Upper lobe of left lung (tissue), 4 donors: ENCODE measurements around the gene ACSL1.

Source experiments
- CTCF ChIP-seq, 6 experiments: fragments of 450-650 bp in 4 of 6; fragments of 200-600 bp in 2 of 6; sonication (generic) in 2 of 6; IDR thresholded peaks; one replicate each; pipeline ENCODE4 v1.5.1; 2016 to 2019; ENCODE audit warnings: antibody characterized with exemption in 6 of 6
- EP300 ChIP-seq, 4 donors: sonication (generic); formaldehyde crosslinking; IDR thresholded peaks; one replicate each; pipeline ENCODE4 v1.5.1; 2017; ENCODE audit warnings: antibody characterized with exemption in 4 of 4, control low read depth in 2 of 4
- POLR2A ChIP-seq, 4 donors: fragments of 450-650 bp; IDR thresholded peaks; one replicate each; pipeline ENCODE4 v1.5.1; 2016 to 2017; ENCODE audit warnings: antibody characterized with exemption in 4 of 4, mild to moderate bottlenecking in 2 of 4
- POLR2AphosphoS5 ChIP-seq, 2 donors: sonication (generic); formaldehyde crosslinking; IDR thresholded peaks; one replicate each; pipeline ENCODE4 v1.5.1; 2017; ENCODE audit warnings: antibody characterized with exemption in 2 of 2

GRCh38 chr4:184796906-184797305 lies 28.9 kb downstream of the ACSL1 start:
- TF ChIP-seq POLR2AphosphoS5 (IDR thresholded peaks at IDR 0.05) (no peak), CTCF (IDR thresholded peaks at IDR 0.05) (no peak), POLR2A (IDR thresholded peaks at IDR 0.05) (no peak), EP300 (IDR thresholded peaks at IDR 0.05) (no peak)
